Prostate gland (tissue), 2 donors: ENCODE results near the gene RAB12.

Source experiments
- POLR2AphosphoS5 ChIP-seq: sonication (generic); formaldehyde crosslinking; IDR thresholded peaks from one replicate; pipeline ENCODE4 v1.6.1; 2017; ENCODE audit warnings: antibody characterized with exemption
- TF ChIP-seq, protein P1 (sequence below), 4 experiments: fragments of 200-600 bp in 2 of 4; fragments of 450-650 bp in 2 of 4; sonication (generic) in 2 of 4; IDR thresholded peaks; 1 replicate in 3 of 4; 2 replicates in 1 of 4; pipeline ENCODE4 v1.5.1; 2016 to 2019; ENCODE audit warnings: antibody characterized with exemption in 4 of 4, mild to moderate bottlenecking in 2 of 4, moderate library complexity in 2 of 4

DNA sequence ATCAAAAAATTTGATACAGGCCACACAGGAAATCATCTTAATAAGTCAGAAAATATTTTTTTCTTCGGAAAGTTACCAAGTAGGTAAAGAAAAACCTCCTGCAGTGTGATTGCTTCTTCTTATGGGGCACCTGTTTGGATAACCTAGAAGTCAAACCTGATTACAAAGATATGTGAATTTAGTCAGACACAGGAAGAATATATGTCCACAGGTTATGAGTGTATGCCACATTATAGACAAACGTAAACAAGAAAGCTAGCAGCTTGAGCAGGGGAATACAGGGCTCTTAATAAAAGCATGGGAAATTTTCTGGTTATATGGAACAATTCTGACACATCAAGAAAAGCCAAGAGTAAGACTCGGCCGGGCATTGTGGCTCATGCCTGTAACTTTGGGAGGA is 60.3 kb downstream of the RAB12 start:
- TF ChIP-seq, protein P1, sequence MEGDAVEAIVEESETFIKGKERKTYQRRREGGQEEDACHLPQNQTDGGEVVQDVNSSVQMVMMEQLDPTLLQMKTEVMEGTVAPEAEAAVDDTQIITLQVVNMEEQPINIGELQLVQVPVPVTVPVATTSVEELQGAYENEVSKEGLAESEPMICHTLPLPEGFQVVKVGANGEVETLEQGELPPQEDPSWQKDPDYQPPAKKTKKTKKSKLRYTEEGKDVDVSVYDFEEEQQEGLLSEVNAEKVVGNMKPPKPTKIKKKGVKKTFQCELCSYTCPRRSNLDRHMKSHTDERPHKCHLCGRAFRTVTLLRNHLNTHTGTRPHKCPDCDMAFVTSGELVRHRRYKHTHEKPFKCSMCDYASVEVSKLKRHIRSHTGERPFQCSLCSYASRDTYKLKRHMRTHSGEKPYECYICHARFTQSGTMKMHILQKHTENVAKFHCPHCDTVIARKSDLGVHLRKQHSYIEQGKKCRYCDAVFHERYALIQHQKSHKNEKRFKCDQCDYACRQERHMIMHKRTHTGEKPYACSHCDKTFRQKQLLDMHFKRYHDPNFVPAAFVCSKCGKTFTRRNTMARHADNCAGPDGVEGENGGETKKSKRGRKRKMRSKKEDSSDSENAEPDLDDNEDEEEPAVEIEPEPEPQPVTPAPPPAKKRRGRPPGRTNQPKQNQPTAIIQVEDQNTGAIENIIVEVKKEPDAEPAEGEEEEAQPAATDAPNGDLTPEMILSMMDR (IDR thresholded peaks at IDR 0.05) = no peak
- TF ChIP-seq POLR2AphosphoS5 = no peak
